MCF 10A (cell line): ENCODE results near the gene ZBTB5. TPM values are rescaled to one million over a fixed set of nuclear protein-coding genes. Genes with fewer than 3 reads are reported as not detected.

ENCODE experiments used
- BruUV-seq: library from RNA; stranded (reverse); fragments of 400-500 nt; replicated peaks from 2 replicates; lab custom pipeline; 2021; lab: Mats Ljungman, UMichigan
- CTCF ChIA-PET: fragments of 300-600 bp; sonication (Branson Sonifier 250); formaldehyde crosslinking; extraction: SDS; loops from one replicate; lab custom pipeline; 2021; ENCODE audit warnings: antibody characterized with exemption, inconsistent platforms; lab: Yijun Ruan, JAX
- POLR2A ChIA-PET: fragments of 300-600, 350-650 bp; sonication (Branson Sonifier 250); formaldehyde crosslinking; extraction: SDS; loops from one replicate; lab custom pipeline; 2020; ENCODE audit warnings: antibody characterized with exemption, inconsistent platforms; lab: Yijun Ruan, JAX
- DNase-seq: peaks from one replicate; pipeline ENCODE4 v3.0.0-alpha.2; 2018; ENCODE audit not compliant: unreplicated experiment
- H3K27ac Mint-ChIP-seq: one replicate; pipeline ENCODE4 v1.8.0; 2022; ENCODE audit warnings: mild to moderate bottlenecking, low read depth, mixed read lengths; ENCODE audit not compliant: unreplicated experiment
- H3K27me3 Mint-ChIP-seq: one replicate; pipeline ENCODE4 v1.8.0; 2022; ENCODE audit warnings: mixed read lengths; ENCODE audit not compliant: insufficient read depth, unreplicated experiment
- H3K36me3 Mint-ChIP-seq: one replicate; pipeline ENCODE4 v1.8.0; 2022; ENCODE audit warnings: mild to moderate bottlenecking, moderate library complexity, mixed read lengths; ENCODE audit not compliant: insufficient read depth, unreplicated experiment
- H3K4me1 Mint-ChIP-seq: one replicate; pipeline ENCODE4 v1.8.0; 2022; ENCODE audit warnings: mixed read lengths; ENCODE audit not compliant: insufficient read depth, unreplicated experiment
- H3K4me3 Mint-ChIP-seq: one replicate; pipeline ENCODE4 v1.8.0; 2022; ENCODE audit warnings: mild to moderate bottlenecking, moderate library complexity, mixed read lengths; ENCODE audit not compliant: unreplicated experiment
- H3K9me3 Mint-ChIP-seq: one replicate; pipeline ENCODE4 v1.8.0; 2022; ENCODE audit warnings: mixed read lengths; ENCODE audit not compliant: unreplicated experiment
- CTCF ChIP-seq: fragments of 200-600 bp; IDR thresholded peaks from one replicate; pipeline ENCODE4 v1.8.0; 2022; ENCODE audit warnings: antibody characterized with exemption, mild to moderate bottlenecking; ENCODE audit not compliant: unreplicated experiment
- intact Hi-C: fragments of 100-400 bp; cut with micrococcal nuclease; formaldehyde crosslinking; loops from 2 replicates; pipeline ENCODE4 v1.14.1; 2022
- total RNA-seq: library from RNA; stranded (reverse); gene quantifications from 2 replicates; pipeline ENCODE4 v1.2.3, GENCODE V29; 2022

ZBTB5 gene
- total RNA-seq, 1 experiment from 2014 or later = 9.0 TPM

GRCh38 chr9:37433867-37434371 lies 31.3 kb downstream of the ZBTB5 start:
- no peak for TF ChIP-seq CTCF
- no TSS peak for BruUV-seq
- no peak for DNase-seq
- Mint-ChIP-seq H3K9me3 (no peaks in the 10 kb centered on the region), H3K27ac (no peak overlapping the region), H3K27me3 (no peaks in the 10 kb centered on the region), H3K36me3 (peaks cover 57% of the 10 kb centered on the region), H3K4me1 (peaks cover 5% of the 10 kb centered on the region), H3K4me3 (no peak overlapping the region)
- ChIA-PET CTCF (no interaction called here), POLR2A (interaction anchor here (0.7 to 1.2 kb wide), 4 partner anchors 12 to 31 kb away, joined by 3 to 4 read pairs (median 3); partner anchors contain the start of genes GRHPR and ZBTB5)
- intact Hi-C loops = no loop called here

GRCh38 chr9:37432020-37432419 lies 33.2 kb downstream of the ZBTB5 start:
- Mint-ChIP-seq H3K27ac (no peak overlapping the region), H3K36me3 (peaks cover 55% of the 10 kb centered on the region), H3K4me1 (peaks cover 5% of the 10 kb centered on the region), H3K9me3 (no peaks in the 10 kb centered on the region), H3K27me3 (no peaks in the 10 kb centered on the region), H3K4me3 (no peak overlapping the region)
- TF ChIP-seq CTCF = no peak
- no TSS peak for BruUV-seq
- ChIA-PET CTCF (interaction anchor here (0.9 kb wide), 1 partner anchor 8 kb away, joined by 3 read pairs; no protein-coding TSS in a partner anchor), POLR2A (interaction anchor here (0.6 to 1.4 kb wide), 2 partner anchors 10 to 24 kb away, joined by 3 to 5 read pairs; partner anchors contain the start of gene GRHPR)
- DNase-seq = no peak
- intact Hi-C loops = no loop called here

GRCh38 chr9:37430841-37431597 lies 34.2 kb downstream of the ZBTB5 start:
- DNase-seq = no peak
- no peak for TF ChIP-seq CTCF
- Mint-ChIP-seq H3K9me3 (no peaks in the 10 kb centered on the region), H3K4me1 (peaks cover 5% of the 10 kb centered on the region), H3K36me3 (peaks cover 64% of the 10 kb centered on the region), H3K27ac (no peak overlapping the region), H3K4me3 (no peak overlapping the region), H3K27me3 (no peaks in the 10 kb centered on the region)
- ChIA-PET POLR2A (interaction anchor here (0.6 to 1.5 kb wide), 3 partner anchors 9 to 25 kb away, joined by 3 to 7 read pairs (median 5); partner anchors contain the start of gene GRHPR), CTCF (interaction anchor here (0.6 kb wide), 1 partner anchor 18 kb away, joined by 4 read pairs; no protein-coding TSS in a partner anchor)
- intact Hi-C loops = no loop called here
- BruUV-seq = no TSS peak

GRCh38 chr9:37429441-37430285 lies 35.6 kb downstream of the ZBTB5 start:
- no peak overlapping the region for H3K4me3 Mint-ChIP-seq
- H3K4me1 Mint-ChIP-seq = peaks cover 5% of the 10 kb centered on the region
- no peak for TF ChIP-seq CTCF
- no peaks in the 10 kb centered on the region for H3K9me3 Mint-ChIP-seq
- no TSS peak for BruUV-seq
- ChIA-PET CTCF (no interaction called here), POLR2A (interaction anchor here (1.2 to 1.5 kb wide), 2 partner anchors 11 to 22 kb away, joined by 4 to 7 read pairs; no protein-coding TSS in a partner anchor)
- intact Hi-C loops = no loop called here
- peak overlapping the region; percentile 23 for H3K27ac Mint-ChIP-seq
- DNase-seq = no peak
- peaks cover 63% of the 10 kb centered on the region for H3K36me3 Mint-ChIP-seq
- H3K27me3 Mint-ChIP-seq = no peaks in the 10 kb centered on the region
